Parietal lobe (tissue), 1 donor: ENCODE data around the gene DEFB110. TPM values are rescaled to one million over a fixed set of nuclear protein-coding genes. Genes with fewer than 3 reads are reported as not detected.

Source experiments
- total RNA-seq: library from RNA; depleted of rRNA; stranded (reverse); fragments of >200 nt; gene quantifications from one replicate; pipeline ENCODE4 v1.2.3, GENCODE V29; 2014

The DEFB110 gene
- not detected for total RNA-seq

DNA sequence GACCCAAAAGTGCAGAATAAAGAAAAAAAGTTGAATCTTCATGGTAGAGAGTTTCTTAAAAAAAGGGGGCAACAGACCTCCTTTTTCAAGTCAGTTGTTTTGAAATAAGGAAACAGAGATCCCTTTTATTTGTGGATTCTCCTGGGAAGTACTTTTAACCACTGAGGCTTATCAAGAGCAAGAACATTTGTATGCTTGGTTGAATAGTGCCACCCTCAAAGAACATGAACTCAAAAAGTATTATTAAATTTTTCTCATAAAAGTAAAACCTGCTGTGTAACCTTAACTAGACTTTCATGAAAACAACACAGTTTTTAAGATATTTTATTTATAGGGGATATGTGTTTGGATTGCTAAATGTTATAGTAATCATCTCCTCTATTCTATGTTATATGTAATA, at the start of gene DEFB110:
Gene DEFB110 (minus strand): TSS at position 101 of the 400 bp plus-strand sequence. CDS start 59 bp downstream, at position 42.

GRCh38 chr6:50049829-50050228, 28.0 kb upstream of the DEFB110 start, which contains the start of gene DEFB112:
DEFB112 (minus strand) TSS chr6:50049929; CDS start chr6:50049869, 60 bp downstream.

GRCh38 chr6:49969605-49970004, 52.2 kb downstream of the DEFB110 start, which contains the start of gene DEFB113:
DEFB113 (minus strand) TSS chr6:49969625; CDS start chr6:49969625, 0 bp downstream.

Other genes starting within 250 kb of the DEFB110 start
- not detected for gene PGK2, start 234.7 kb downstream of the DEFB110 start, total RNA-seq
- gene CRISP1, start 155.5 kb downstream of the DEFB110 start, total RNA-seq: not detected
- not detected for gene DEFB114, start 57.8 kb downstream of the DEFB110 start, total RNA-seq
- not detected for gene DEFB113, start 52.4 kb downstream of the DEFB110 start, total RNA-seq
- gene DEFB112, start 27.9 kb upstream of the DEFB110 start, total RNA-seq: not detected